ENCODE data around the gene RHCG.

GRCh38 chr15:89462198-89462912, 34.0 kb downstream of the RHCG start:
- TF ChIP-seq, protein P1, sequence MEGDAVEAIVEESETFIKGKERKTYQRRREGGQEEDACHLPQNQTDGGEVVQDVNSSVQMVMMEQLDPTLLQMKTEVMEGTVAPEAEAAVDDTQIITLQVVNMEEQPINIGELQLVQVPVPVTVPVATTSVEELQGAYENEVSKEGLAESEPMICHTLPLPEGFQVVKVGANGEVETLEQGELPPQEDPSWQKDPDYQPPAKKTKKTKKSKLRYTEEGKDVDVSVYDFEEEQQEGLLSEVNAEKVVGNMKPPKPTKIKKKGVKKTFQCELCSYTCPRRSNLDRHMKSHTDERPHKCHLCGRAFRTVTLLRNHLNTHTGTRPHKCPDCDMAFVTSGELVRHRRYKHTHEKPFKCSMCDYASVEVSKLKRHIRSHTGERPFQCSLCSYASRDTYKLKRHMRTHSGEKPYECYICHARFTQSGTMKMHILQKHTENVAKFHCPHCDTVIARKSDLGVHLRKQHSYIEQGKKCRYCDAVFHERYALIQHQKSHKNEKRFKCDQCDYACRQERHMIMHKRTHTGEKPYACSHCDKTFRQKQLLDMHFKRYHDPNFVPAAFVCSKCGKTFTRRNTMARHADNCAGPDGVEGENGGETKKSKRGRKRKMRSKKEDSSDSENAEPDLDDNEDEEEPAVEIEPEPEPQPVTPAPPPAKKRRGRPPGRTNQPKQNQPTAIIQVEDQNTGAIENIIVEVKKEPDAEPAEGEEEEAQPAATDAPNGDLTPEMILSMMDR (IDR thresholded peaks at IDR 0.05), result no peak
- no peak for TF ChIP-seq POLR2A (IDR thresholded peaks at IDR 0.05)
